Nephron (organoid): ENCODE results near the gene HTR3B.

ENCODE experiments used
- H3K27ac Mint-ChIP-seq, 3 experiments: 2 replicates each; pipeline ENCODE4 v1.8.0; 2020; ENCODE audit warnings: mixed read lengths in 3 of 3, mild to moderate bottlenecking in 2 of 3, moderate library complexity in 1 of 3
- H3K27me3 Mint-ChIP-seq: 2 replicates; pipeline ENCODE4 v1.8.0; 2021; ENCODE audit warnings: low read depth, mild to moderate bottlenecking, moderate library complexity, mixed read lengths
- H3K36me3 Mint-ChIP-seq: 2 replicates; pipeline ENCODE4 v1.8.0; 2020; ENCODE audit warnings: low read depth, mixed read lengths
- H3K4me1 Mint-ChIP-seq: 2 replicates; pipeline ENCODE4 v1.8.0; 2020; ENCODE audit warnings: mixed read lengths
- H3K4me3 Mint-ChIP-seq, 3 experiments: 2 replicates each; pipeline ENCODE4 v1.8.0; 2020; ENCODE audit warnings: mild to moderate bottlenecking in 3 of 3, mixed read lengths in 3 of 3, moderate library complexity in 2 of 3
- H3K9me3 Mint-ChIP-seq: 2 replicates; pipeline ENCODE4 v1.8.0; 2020; ENCODE audit warnings: mixed read lengths
- TF ChIP-seq, protein P1 (sequence below), 3 experiments: fragments of 200-600 bp; sonication (generic); IDR thresholded peaks; one replicate each; pipeline ENCODE4 v1.5.0; 2021; ENCODE audit warnings: antibody characterized with exemption in 3 of 3; ENCODE audit not compliant: unreplicated experiment in 3 of 3

Gene HTR3B

DNA sequence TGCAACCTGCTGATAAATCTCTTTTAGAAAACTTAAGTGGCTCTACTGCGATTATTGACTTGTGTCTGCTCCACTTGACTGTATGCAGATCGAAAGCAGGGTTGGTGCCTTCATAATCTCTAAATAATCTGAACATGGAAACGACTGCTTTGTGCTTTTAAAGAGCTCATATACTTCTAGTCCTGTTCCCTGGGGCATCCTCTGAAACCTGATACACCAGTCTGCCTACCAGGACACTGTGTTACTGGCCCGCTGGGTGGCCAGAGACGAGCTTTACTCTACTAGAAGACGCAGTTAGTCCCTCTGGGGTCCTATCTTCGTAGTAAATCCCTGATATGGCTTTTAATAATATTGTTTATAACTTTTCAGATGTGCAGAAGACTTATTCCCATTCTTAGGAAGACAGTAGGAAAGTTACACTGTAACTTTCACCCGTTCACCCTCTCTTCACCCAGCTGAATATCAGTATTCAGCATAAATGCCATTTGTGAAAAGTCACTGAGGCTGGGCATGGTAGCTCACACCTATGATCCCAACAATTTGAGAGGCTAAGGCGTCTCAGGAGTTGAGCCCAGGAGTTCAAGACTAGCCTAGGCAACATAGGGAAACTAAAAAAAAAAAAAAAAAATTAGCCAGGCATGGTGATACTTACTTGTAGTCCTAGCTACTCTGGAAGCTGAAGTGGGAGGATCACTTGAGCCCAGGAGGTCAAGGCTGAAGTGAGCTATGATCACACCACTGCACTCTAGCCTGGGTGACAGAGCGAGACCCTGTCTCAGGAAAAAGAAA lies 9.0 kb upstream of the HTR3B start:
- H3K9me3 Mint-ChIP-seq: no peaks in the 10 kb centered on the region
- no peak overlapping the region for H3K27ac Mint-ChIP-seq
- TF ChIP-seq, protein P1, sequence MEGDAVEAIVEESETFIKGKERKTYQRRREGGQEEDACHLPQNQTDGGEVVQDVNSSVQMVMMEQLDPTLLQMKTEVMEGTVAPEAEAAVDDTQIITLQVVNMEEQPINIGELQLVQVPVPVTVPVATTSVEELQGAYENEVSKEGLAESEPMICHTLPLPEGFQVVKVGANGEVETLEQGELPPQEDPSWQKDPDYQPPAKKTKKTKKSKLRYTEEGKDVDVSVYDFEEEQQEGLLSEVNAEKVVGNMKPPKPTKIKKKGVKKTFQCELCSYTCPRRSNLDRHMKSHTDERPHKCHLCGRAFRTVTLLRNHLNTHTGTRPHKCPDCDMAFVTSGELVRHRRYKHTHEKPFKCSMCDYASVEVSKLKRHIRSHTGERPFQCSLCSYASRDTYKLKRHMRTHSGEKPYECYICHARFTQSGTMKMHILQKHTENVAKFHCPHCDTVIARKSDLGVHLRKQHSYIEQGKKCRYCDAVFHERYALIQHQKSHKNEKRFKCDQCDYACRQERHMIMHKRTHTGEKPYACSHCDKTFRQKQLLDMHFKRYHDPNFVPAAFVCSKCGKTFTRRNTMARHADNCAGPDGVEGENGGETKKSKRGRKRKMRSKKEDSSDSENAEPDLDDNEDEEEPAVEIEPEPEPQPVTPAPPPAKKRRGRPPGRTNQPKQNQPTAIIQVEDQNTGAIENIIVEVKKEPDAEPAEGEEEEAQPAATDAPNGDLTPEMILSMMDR (IDR thresholded peaks at IDR 0.05; ENCODE audit: unreplicated experiment in 3 of 3): no peak

GRCh38 chr11:113896156-113896879 lies 8.3 kb upstream of the HTR3B start:
- Mint-ChIP-seq H3K36me3 (no peaks in the 10 kb centered on the region), H3K27ac (no peak overlapping the region), H3K27me3 (peaks cover 14% of the 10 kb centered on the region), H3K4me3 (no peak overlapping the region), H3K4me1 (peaks cover 21% of the 10 kb centered on the region), H3K9me3 (no peaks in the 10 kb centered on the region)
- TF ChIP-seq, protein P1 (IDR thresholded peaks at IDR 0.05; ENCODE audit: unreplicated experiment in 3 of 3): peak; percentile 69 to 81 (median 71)

More for the DNA sequence above, 9.0 kb upstream of the HTR3B start:
- Mint-ChIP-seq H3K4me3 (no peak overlapping the region), H3K36me3 (no peaks in the 10 kb centered on the region), H3K4me1 (peaks cover 21% of the 10 kb centered on the region), H3K27me3 (peaks cover 8% of the 10 kb centered on the region)

GRCh38 chr11:113901141-113901540 lies 3.5 kb upstream of the HTR3B start:
- Mint-ChIP-seq H3K27ac (no peak overlapping the region), H3K4me1 (peaks cover 9% of the 10 kb centered on the region), H3K4me3 (no peak overlapping the region), H3K36me3 (no peaks in the 10 kb centered on the region), H3K9me3 (no peaks in the 10 kb centered on the region), H3K27me3 (peaks cover 14% of the 10 kb centered on the region)
- TF ChIP-seq, protein P1 (IDR thresholded peaks at IDR 0.05; ENCODE audit: unreplicated experiment in 3 of 3): no peak

DNA sequence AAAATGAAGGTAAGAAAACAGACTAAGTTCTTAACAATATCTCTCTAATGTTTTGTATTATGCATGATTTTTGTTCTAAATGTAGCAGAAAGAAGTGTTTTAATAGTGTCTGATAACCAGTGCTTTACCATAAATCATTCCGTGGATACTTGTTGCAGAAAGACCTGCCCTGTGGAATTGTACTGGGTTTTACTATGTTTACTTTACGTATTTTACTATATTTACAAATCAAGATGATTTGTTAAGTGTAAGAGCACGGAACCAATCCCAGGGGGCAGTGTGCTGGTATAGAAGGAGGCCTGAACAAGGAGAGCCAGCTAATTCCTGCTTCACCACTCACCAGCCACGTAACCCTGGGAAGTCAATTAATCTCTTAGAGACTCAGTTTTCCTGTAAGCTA lies 1.4 kb downstream of the HTR3B start:
- Mint-ChIP-seq H3K36me3 (no peaks in the 10 kb centered on the region), H3K4me1 (no peaks in the 10 kb centered on the region), H3K27me3 (peaks cover 18% of the 10 kb centered on the region), H3K9me3 (no peaks in the 10 kb centered on the region), H3K27ac (no peak overlapping the region), H3K4me3 (no peak overlapping the region)
- TF ChIP-seq, protein P1 (IDR thresholded peaks at IDR 0.05; ENCODE audit: unreplicated experiment in 3 of 3): peak in 1 of 3 experiments; percentile 25

- no peaks in the 10 kb centered on the region for H3K9me3 Mint-ChIP-seq
- TF ChIP-seq, protein P1 (IDR thresholded peaks at IDR 0.05; ENCODE audit: unreplicated experiment in 3 of 3): no peak
- H3K27me3 Mint-ChIP-seq: peaks cover 17% of the 10 kb centered on the region
- H3K36me3 Mint-ChIP-seq: no peaks in the 10 kb centered on the region
- H3K4me3 Mint-ChIP-seq: no peak overlapping the region
- H3K27ac Mint-ChIP-seq: no peak overlapping the region
- H3K4me1 Mint-ChIP-seq: no peaks in the 10 kb centered on the region
Measured at GRCh38 chr11:113906516-113906915, 1.9 kb downstream of the HTR3B start.
